GM21360 (cell line): ENCODE results near the gene CSN2.

Source experiments
- ATAC-seq: cut with Tn5 transposase; IDR thresholded peaks from one replicate; pipeline ENCODE4 v1.9.1; 2021; ENCODE audit warnings: mild to moderate bottlenecking, moderate library complexity; ENCODE audit not compliant: unreplicated experiment

Gene CSN2

GRCh38 chr4:69907151-69907550 lies 58.4 kb downstream of the CSN2 start:
- ATAC-seq, result no peak
